ENCODE measurements around the gene PRADC1. TPM values are rescaled to one million over a fixed set of nuclear protein-coding genes. Genes with fewer than 3 reads are reported as not detected.
"Not testable (repeated sequence)": the region's sequence is repeated elsewhere in the genome, so short reads cannot be mapped to it uniquely, and the experiment has no call there.

The PRADC1 gene
- total and polyA plus RNA-seq, 5 experiments from 2014 or later = 7.8 to 38.8 (median 26.1) TPM

GRCh38 chr2:73264783-73265182 lies 31.7 kb upstream of the PRADC1 start:
- no peak overlapping the region for H3K4me3 Mint-ChIP-seq
- POLR2A ChIA-PET = no interaction called here
- ATAC-seq (no peak), DNase-seq (no peak)
- peaks cover 0 to 1% (median 0%) of the 10 kb centered on the region in 5 donors for H3K27me3 Mint-ChIP-seq
- H3K27ac Mint-ChIP-seq = no peak overlapping the region
- no peaks in the 10 kb centered on the region for H3K9me3 Mint-ChIP-seq
- peaks cover 0 to 29% (median 2%) of the 10 kb centered on the region in 3 donors for H3K36me3 Mint-ChIP-seq
- H3K4me1 Mint-ChIP-seq = peaks cover 15 to 23% (median 20%) of the 10 kb centered on the region in 4 donors

DNA sequence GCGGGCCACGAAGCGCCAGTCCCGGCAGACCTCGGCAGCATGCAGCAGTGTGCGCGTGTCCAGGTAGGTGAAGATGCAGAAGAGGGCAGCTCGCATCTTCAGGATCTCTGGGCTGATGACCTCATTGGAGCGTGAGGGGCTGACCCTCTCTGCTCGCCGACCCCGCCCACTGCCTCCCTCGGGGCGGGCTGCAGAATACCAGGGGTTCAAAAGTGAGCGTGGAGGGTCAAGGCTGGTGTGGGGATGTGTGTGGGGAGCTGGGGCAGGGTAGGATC lies 31.2 kb upstream of the PRADC1 start:
- Mint-ChIP-seq H3K4me1 (peaks cover 13 to 21% (median 18%) of the 10 kb centered on the region in 4 donors), H3K4me3 (no peak overlapping the region), H3K36me3 (peaks cover 0 to 32% (median 2%) of the 10 kb centered on the region in 3 donors), H3K27me3 (no peaks in the 10 kb centered on the region), H3K9me3 (no peaks in the 10 kb centered on the region), H3K27ac (no peak overlapping the region)
- DNase-seq = no peak
- POLR2A ChIA-PET = no interaction called here
- no peak for ATAC-seq

GRCh38 chr2:73263540-73264331 lies 30.7 kb upstream of the PRADC1 start:
- DNase-seq = no peak
- H3K36me3 Mint-ChIP-seq = peaks cover 0 to 38% (median 2%) of the 10 kb centered on the region in 3 donors
- H3K27me3 Mint-ChIP-seq = no peaks in the 10 kb centered on the region
- peaks cover 13 to 23% (median 18%) of the 10 kb centered on the region in 4 donors for H3K4me1 Mint-ChIP-seq
- no peak for ATAC-seq
- H3K27ac Mint-ChIP-seq = no peak overlapping the region
- no peak overlapping the region for H3K4me3 Mint-ChIP-seq
- H3K9me3 Mint-ChIP-seq = no peaks in the 10 kb centered on the region
- POLR2A ChIA-PET = no interaction called here

DNA sequence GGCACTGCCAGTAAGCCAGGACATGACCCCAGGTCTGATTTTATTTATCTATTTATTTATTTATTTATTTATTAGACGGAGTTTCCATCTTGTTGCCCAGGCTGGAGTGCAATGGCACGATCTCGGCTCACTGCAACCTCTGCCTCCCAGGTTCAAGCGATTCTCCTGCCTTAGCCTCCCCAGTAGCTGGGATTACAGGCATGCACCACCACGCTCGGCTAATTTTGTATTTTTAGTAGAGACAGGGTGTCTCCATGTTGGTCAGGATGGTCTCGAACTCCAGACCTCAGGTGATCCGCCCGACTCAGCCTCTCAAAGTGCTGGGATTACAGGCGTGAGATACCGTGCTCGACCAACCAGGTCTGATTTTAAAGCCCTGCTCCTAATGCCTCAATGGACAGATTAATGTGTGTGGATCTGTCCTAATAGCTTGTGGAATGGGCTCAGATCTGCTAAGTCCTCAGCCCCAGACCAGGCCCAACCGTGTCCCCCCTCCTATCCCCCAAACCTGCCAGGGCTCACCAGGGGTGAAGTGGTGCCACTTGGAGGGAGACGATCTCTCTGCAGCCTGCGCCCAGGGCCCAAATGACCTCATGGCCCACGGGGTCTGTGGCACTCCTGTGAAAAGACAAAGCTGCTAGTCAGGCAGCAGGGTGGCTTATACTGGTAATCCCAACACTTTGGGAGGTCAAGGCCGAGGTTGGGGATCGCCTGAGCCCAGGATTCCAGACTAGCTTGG lies 29.8 kb upstream of the PRADC1 start:
- H3K9me3 Mint-ChIP-seq, H3K4me3 Mint-ChIP-seq, H3K27me3 Mint-ChIP-seq, H3K27ac Mint-ChIP-seq, DNase-seq, ATAC-seq: not testable (repeated sequence)
- POLR2A ChIA-PET = interaction anchor here (0.6 kb wide), 1 partner anchor 27 kb away, joined by 3 read pairs; no protein-coding TSS in a partner anchor
- Mint-ChIP-seq H3K36me3 (peaks cover 0 to 34% (median 2%) of the 10 kb centered on the region in 3 donors), H3K4me1 (peaks cover 8 to 15% (median 14%) of the 10 kb centered on the region in 4 donors)

GRCh38 chr2:73262108-73262651 lies 29.1 kb upstream of the PRADC1 start:
- Mint-ChIP-seq H3K4me3 (no peak overlapping the region), H3K27me3 (no peaks in the 10 kb centered on the region), H3K9me3 (no peaks in the 10 kb centered on the region), H3K36me3 (peaks cover 0 to 34% (median 2%) of the 10 kb centered on the region in 3 donors), H3K4me1 (peaks cover 5 to 15% (median 12%) of the 10 kb centered on the region in 4 donors), H3K27ac (peak overlapping the region in 1 of 10 donors; percentile 24)
- DNase-seq = no peak
- POLR2A ChIA-PET = interaction anchor here (0.6 kb wide), 1 partner anchor 28 kb away, joined by 3 read pairs; no protein-coding TSS in a partner anchor
- no peak for ATAC-seq

- no peak for ATAC-seq
- no peak overlapping the region for H3K4me3 Mint-ChIP-seq
- POLR2A ChIA-PET = no interaction called here
- H3K27ac Mint-ChIP-seq = no peak overlapping the region
- no peaks in the 10 kb centered on the region for H3K27me3 Mint-ChIP-seq
- H3K9me3 Mint-ChIP-seq = no peaks in the 10 kb centered on the region
- no peak for DNase-seq
- H3K36me3 Mint-ChIP-seq = peaks cover 0 to 29% (median 2%) of the 10 kb centered on the region in 3 donors
- H3K4me1 Mint-ChIP-seq = peaks cover 7 to 13% (median 8%) of the 10 kb centered on the region in 4 donors
These were observed 27.4 kb upstream of the PRADC1 start for GRCh38 chr2:73260338-73260984.

- Mint-ChIP-seq H3K36me3 (peaks cover 0 to 29% (median 2%) of the 10 kb centered on the region in 3 donors), H3K9me3 (no peaks in the 10 kb centered on the region), H3K27me3 (no peaks in the 10 kb centered on the region), H3K4me3 (no peak overlapping the region), H3K27ac (peak overlapping the region in 3 of 10 donors; percentile 75 to 80 (median 76)), H3K4me1 (peaks cover 7 to 13% (median 8%) of the 10 kb centered on the region in 4 donors)
- POLR2A ChIA-PET = no interaction called here
- ATAC-seq (no peak), DNase-seq (no peak)
These were observed 26.8 kb upstream of the PRADC1 start for GRCh38 chr2:73259704-73260337.

DNA sequence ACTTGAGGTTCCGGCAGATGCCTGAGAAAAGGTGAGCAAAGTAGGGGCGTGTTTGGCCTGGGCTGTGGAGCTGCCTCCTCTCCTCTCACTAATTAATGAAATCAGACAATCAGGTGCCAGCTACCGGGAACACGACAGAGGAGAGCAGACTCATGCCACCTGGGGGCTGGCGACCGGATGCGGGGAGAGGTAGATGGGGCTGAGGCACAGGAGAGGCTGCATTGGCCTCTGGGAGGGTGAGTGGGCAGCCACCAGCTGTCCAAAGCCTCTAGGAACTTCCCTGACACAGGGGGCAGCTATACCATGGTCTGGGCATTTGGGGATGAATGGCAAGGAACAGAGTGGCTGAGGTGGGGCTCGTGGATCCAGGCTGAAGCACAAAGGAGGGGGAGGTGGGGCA lies 26.2 kb upstream of the PRADC1 start:
- no peaks in the 10 kb centered on the region for H3K9me3 Mint-ChIP-seq
- POLR2A ChIA-PET = no interaction called here
- H3K36me3 Mint-ChIP-seq = peaks cover 0 to 32% (median 2%) of the 10 kb centered on the region in 3 donors
- H3K27ac Mint-ChIP-seq = peak overlapping the region in 3 of 10 donors; percentile 75 to 80 (median 76)
- no peak overlapping the region for H3K4me3 Mint-ChIP-seq
- DNase-seq (no peak), ATAC-seq (no peak)
- no peaks in the 10 kb centered on the region for H3K27me3 Mint-ChIP-seq
- H3K4me1 Mint-ChIP-seq = peaks cover 7 to 13% (median 8%) of the 10 kb centered on the region in 4 donors

DNA sequence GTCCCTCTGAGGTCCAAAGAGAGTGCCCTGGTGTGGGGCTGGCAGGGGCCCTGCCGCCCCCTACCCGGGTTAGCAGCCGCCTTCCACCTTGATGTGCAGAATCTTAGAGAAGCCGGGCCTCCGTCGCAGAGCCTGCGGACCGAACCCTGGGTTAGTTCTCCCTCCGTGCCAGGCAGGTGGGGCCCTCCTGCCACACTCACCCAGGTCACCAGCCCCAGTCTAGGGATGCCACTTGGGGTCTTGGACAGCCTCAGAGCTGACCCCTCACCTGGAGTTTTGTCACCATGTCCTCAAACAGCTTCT lies 25.8 kb upstream of the PRADC1 start:
- H3K4me1 Mint-ChIP-seq = peaks cover 7 to 13% (median 8%) of the 10 kb centered on the region in 4 donors
- no peak overlapping the region for H3K4me3 Mint-ChIP-seq
- H3K36me3 Mint-ChIP-seq = peaks cover 0 to 34% (median 2%) of the 10 kb centered on the region in 3 donors
- no peak for ATAC-seq
- POLR2A ChIA-PET = no interaction called here
- no peaks in the 10 kb centered on the region for H3K9me3 Mint-ChIP-seq
- peak overlapping the region in 2 of 10 donors; percentile 75 to 76 for H3K27ac Mint-ChIP-seq
- no peak for DNase-seq
- H3K27me3 Mint-ChIP-seq = no peaks in the 10 kb centered on the region

DNA sequence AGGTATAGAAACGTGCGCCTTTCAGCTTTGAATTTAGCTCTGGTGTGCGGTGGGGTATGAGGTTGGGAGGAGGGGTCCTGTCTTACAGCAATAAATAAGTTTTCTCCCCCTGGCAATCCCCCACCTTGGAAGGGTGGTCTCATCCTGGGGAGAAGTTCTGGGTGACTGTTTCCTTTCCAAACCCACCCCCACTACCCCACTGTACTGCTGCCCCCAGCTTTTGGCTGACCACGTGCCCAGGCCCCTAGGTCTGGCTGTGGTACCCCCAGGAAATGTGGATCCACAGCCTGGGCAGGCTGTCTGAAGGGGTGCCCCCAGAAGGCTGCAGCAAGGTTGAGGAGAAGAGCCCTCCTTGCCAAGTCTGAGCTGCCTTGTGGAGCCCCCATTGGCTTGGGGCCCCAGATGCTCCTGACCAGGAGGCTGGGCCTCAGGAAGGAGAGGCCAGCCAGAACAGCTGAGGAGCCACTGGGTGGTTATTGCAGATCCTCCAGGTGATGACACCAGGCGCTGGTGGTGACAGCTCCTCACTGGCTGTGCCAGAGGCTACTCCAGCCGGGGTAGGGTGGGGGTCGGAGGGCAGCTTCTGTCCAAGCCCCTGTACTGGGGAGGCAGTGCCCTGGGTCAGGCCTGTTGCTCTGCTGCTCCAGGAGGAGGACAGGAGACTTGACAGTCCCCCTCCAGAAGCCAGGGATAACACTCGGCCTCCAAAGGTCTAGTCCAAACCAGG lies 25.3 kb upstream of the PRADC1 start:
- peak overlapping the region in 2 of 10 donors; percentile 32 to 87 for H3K27ac Mint-ChIP-seq
- ATAC-seq = no peak
- DNase-seq = no peak
- POLR2A ChIA-PET = interaction anchor here (1.5 kb wide), 1 partner anchor 25 kb away, joined by 3 read pairs; the partner anchor contains the start of gene PRADC1
- H3K36me3 Mint-ChIP-seq = peaks cover 0 to 36% (median 0%) of the 10 kb centered on the region in 3 donors
- H3K27me3 Mint-ChIP-seq = no peaks in the 10 kb centered on the region
- no peaks in the 10 kb centered on the region for H3K9me3 Mint-ChIP-seq
- peaks cover 7 to 13% (median 8%) of the 10 kb centered on the region in 4 donors for H3K4me1 Mint-ChIP-seq
- H3K4me3 Mint-ChIP-seq = no peak overlapping the region

DNA sequence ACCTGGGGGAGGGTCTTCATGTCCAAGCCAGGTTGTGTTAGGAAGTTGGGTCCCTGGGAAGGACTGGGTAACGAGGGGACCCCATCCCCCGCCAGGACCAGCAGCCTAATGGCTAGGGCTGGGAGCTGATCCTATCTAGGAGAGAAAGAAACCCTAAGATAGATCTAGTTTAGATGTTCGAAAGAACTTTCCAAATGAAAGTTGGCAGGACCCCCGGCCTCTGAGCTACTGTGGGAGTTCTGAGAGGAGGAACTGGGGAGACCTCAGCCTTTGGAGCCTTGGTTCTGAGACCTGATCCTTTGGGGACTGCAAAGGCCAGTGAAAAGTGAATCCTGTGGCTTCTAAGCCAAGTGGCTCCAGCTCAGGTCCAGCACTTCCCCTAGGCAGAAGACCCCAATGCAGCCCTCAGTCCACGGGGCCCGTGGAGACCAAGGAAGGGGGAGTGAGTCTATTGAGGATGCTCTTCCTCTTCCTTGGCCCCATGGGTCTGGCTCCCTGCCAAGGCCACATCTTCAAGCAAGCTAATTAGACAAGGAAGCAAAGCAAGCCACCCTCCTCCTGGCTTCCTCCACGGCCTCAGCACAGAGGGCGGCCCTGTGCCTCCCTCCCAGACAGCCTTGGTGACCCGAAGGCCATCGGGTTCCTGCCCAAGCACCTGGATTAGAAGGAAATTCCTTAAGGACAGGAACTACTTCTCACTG lies 24.5 kb upstream of the PRADC1 start:
- no peaks in the 10 kb centered on the region for H3K27me3 Mint-ChIP-seq
- ATAC-seq (no peak), DNase-seq (peak in 3 of 10 donors; percentile 17 to 72 (median 18))
- no peak overlapping the region for H3K4me3 Mint-ChIP-seq
- POLR2A ChIA-PET = interaction anchor here (1.4 to 1.5 kb wide), 2 partner anchors 24 to 33 kb away, joined by 3 to 4 read pairs; partner anchors contain the start of gene PRADC1
- no peaks in the 10 kb centered on the region for H3K9me3 Mint-ChIP-seq
- peaks cover 7 to 13% (median 9%) of the 10 kb centered on the region in 4 donors for H3K4me1 Mint-ChIP-seq
- peak overlapping the region in 5 of 10 donors; percentile 32 to 87 (median 43) for H3K27ac Mint-ChIP-seq
- peaks cover 0 to 39% (median 0%) of the 10 kb centered on the region in 3 donors for H3K36me3 Mint-ChIP-seq
